PC-9 (cell line): Measurements from ENCODE around the gene PARPBP.

Experiments
- CTCF ChIP-seq: fragments of 200-600 bp; sonication (generic); conservative IDR thresholded peaks from 2 replicates; pipeline ENCODE4 v1.6.1; 2017; ENCODE audit warnings: mixed run types, antibody characterized with exemption, mild to moderate bottlenecking, moderate library complexity
- EZH2 ChIP-seq: fragments of 200-600 bp; sonication (generic); IDR thresholded peaks from 2 replicates; pipeline ENCODE4 v1.8.0; 2017; ENCODE audit warnings: antibody characterized with exemption, low read depth

- no peak for TF ChIP-seq CTCF
- TF ChIP-seq EZH2, result no peak
Observed at GRCh38 chr12:102114212-102114611, 5.8 kb upstream of the PARPBP start.
